CD4-positive, alpha-beta T cell treated with Interleukin-10 for 1 hour (primary cell): Measurements from ENCODE around the gene PHYHD1.

ENCODE experiments used
- DNase-seq: peaks from one replicate; pipeline ENCODE4 v3.0.0-alpha.2; 2020

PHYHD1 gene

GRCh38 chr9:128920381-128921058, at the start of gene PHYHD1:
TSS of gene PHYHD1 (plus strand) at chr9:128920982. CDS start at chr9:128922324, 1,342 bp downstream.
- DNase-seq = no peak

GRCh38 chr9:128877852-128878251, 42.9 kb upstream of the PHYHD1 start:
- no peak for DNase-seq

- DNase-seq = peak; percentile 98
Observed at GRCh38 chr9:128881884-128882676, 38.7 kb upstream of the PHYHD1 start, which contains the start of the genes KYAT1 and LRRC8A. TSS of gene KYAT1 (minus strand) at chr9:128881950. CDS start at chr9:128845405, 36,545 bp downstream. TSS of gene LRRC8A (plus strand) at chr9:128882133. CDS start at chr9:128907165, 25,032 bp downstream.

- DNase-seq = no peak
Observed at GRCh38 chr9:128882677-128883603, 37.8 kb upstream of the PHYHD1 start.

- no peak for DNase-seq
Observed at GRCh38 chr9:128884164-128884563, 36.6 kb upstream of the PHYHD1 start.

GRCh38 chr9:128885376-128885775, 35.4 kb upstream of the PHYHD1 start:
- no peak for DNase-seq

- DNase-seq = no peak
Observed at GRCh38 chr9:128885798-128886197, 35.0 kb upstream of the PHYHD1 start.

- DNase-seq = no peak
Observed at GRCh38 chr9:128886211-128886891, 34.4 kb upstream of the PHYHD1 start.

- DNase-seq = no peak
Observed at GRCh38 chr9:128887049-128887448, 33.7 kb upstream of the PHYHD1 start.

GRCh38 chr9:128887914-128888350, 32.9 kb upstream of the PHYHD1 start:
- DNase-seq = no peak

GRCh38 chr9:128891321-128892220, 29.2 kb upstream of the PHYHD1 start:
- DNase-seq = no peak

- DNase-seq = peak; percentile 36
Observed at GRCh38 chr9:128892221-128892921, 28.4 kb upstream of the PHYHD1 start.

GRCh38 chr9:128893354-128893753, 27.4 kb upstream of the PHYHD1 start:
- no peak for DNase-seq

- no peak for DNase-seq
Observed at GRCh38 chr9:128894764-128895163, 26.0 kb upstream of the PHYHD1 start.

GRCh38 chr9:128895556-128895955, 25.2 kb upstream of the PHYHD1 start:
- DNase-seq = no peak

GRCh38 chr9:128898382-128898781, 22.4 kb upstream of the PHYHD1 start:
- DNase-seq = no peak

- no peak for DNase-seq
Observed at GRCh38 chr9:128898845-128899565, 21.8 kb upstream of the PHYHD1 start.

- peak; percentile 44 for DNase-seq
Observed at GRCh38 chr9:128899566-128900322, 21.0 kb upstream of the PHYHD1 start.

GRCh38 chr9:128901379-128901778, 19.4 kb upstream of the PHYHD1 start:
- DNase-seq = no peak
